ENCODE results near the gene PHF14.

- TF ChIP-seq CTCF (IDR thresholded peaks at IDR 0.05) (no peak), POLR2AphosphoS5 (IDR thresholded peaks at IDR 0.05) (no peak), POLR2A (IDR thresholded peaks at IDR 0.05) (no peak)
These were observed 147.1 kb downstream of the PHF14 start for GRCh38 chr7:11120675-11121220.
